Adrenal gland (tissue), 12 donors: ENCODE results near the gene PSKH1. TPM values are rescaled to one million over a fixed set of nuclear protein-coding genes. Genes with fewer than 3 reads are reported as not detected.

ENCODE experiments used
- DNase-seq, 7 donors: peaks; one replicate each; pipeline ENCODE4 v3.0.0-alpha.2; 2019 to 2020
- H3K27ac ChIP-seq, 5 donors: fragments of 200-600 bp; sonication (generic) in 4 of 5; 1 replicate in 3 of 5; 2 replicates in 2 of 5; pipeline versions ENCODE4 v1.5.1 to v1.8.0; 2016 to 2020; ENCODE audit warnings: mild to moderate bottlenecking in 1 of 5
- H3K27me3 ChIP-seq: fragments of 200-600 bp; 2 replicates; pipeline ENCODE4 v1.8.0; 2021
- H3K36me3 ChIP-seq, 2 donors: fragments of 200-600 bp; replicated peaks in 1 of 2; 1 replicate in 1 of 2; 2 replicates in 1 of 2; pipeline versions ENCODE4 v1.5.1 to v1.8.0; 2018 to 2022
- H3K4me1 ChIP-seq, 2 donors: fragments of 200-600 bp; replicated peaks in 1 of 2; 1 replicate in 1 of 2; 2 replicates in 1 of 2; pipeline versions ENCODE4 v1.5.1 to v1.8.0; 2018 to 2021
- H3K4me3 ChIP-seq, 4 donors: fragments of 200-600 bp; sonication (generic) in 3 of 4; one replicate each; pipeline ENCODE4 v1.5.1; 2016 to 2018
- H3K9me3 ChIP-seq, 3 donors: fragments of 200-600 bp; sonication (generic) in 1 of 3; replicated peaks in 1 of 3; 1 replicate in 2 of 3; 2 replicates in 1 of 3; pipeline versions ENCODE4 v1.5.1 to v1.8.0; 2016 to 2021
- CTCF ChIP-seq, 6 experiments: fragments of 450-650 bp in 4 of 6; fragments of 200-600 bp in 2 of 6; sonication (generic) in 1 of 6; IDR thresholded peaks; 1 replicate in 5 of 6; 2 replicates in 1 of 6; pipeline versions ENCODE4 v1.5.1 to v1.8.0; 2016 to 2021; ENCODE audit warnings: antibody characterized with exemption in 6 of 6, mild to moderate bottlenecking in 2 of 6, moderate library complexity in 1 of 6
- POLR2A ChIP-seq, 2 donors: fragments of 450-650 bp; IDR thresholded peaks; one replicate each; pipeline ENCODE4 v1.6.1; 2017; ENCODE audit warnings: antibody characterized with exemption in 2 of 2, mild to moderate bottlenecking in 2 of 2, moderate library complexity in 1 of 2
- WGBS, 4 donors: extraction: QIAGEN DNeasy Blood & Tissue Kit in 2 of 4; methylation state at CpG; one replicate each; pipeline versions ENCODE4 v1.1.5 to v1.1.7; 2013 to 2017; 5-methylcytosine and 5-hydroxymethylcytosine counted together
- intact Hi-C, 2 donors: fragments of 100-400 bp; cut with DNase I; formaldehyde crosslinking; loops; one replicate each; pipeline versions ENCODE4 v1.14.1 to v1.15.0; 2022 to 2023
- polyA plus RNA-seq, 3 donors: library from polyadenylated mRNA; stranded (reverse); fragments of 200-250 nt in 2 of 3; fragments of 350-450 nt in 1 of 3; fragmentation: Illumina TruSeq in 1 of 3; extraction: RNeasy Lipid Tissue Mini Kit (QIAGEN cat#74804) in 1 of 3; gene quantifications; one replicate each; pipeline ENCODE4 v1.2.3, GENCODE V29; 2013 to 2014
- total RNA-seq, 9 donors: library from RNA; depleted of rRNA in 4 of 9; stranded (reverse); fragments of >200 nt in 4 of 9; fragments of 120-200 nt in 1 of 9; fragmentation: NEBNext Ultra II Directional in 1 of 9; extraction: Animal tissue kit (Norgen Biotek cat#: 25700) in 1 of 9; gene quantifications; one replicate each; pipeline versions ENCODE4 v1.1.0 to v1.2.4, GENCODE V29; 2013 to 2023
- donor health status: healthy with polysubstance abuse.
- donor health status: Bipolar disorder and iron deficiency.
- donor health status: DM: yes; HTN: yes; CAD: no.
- donor health status: DM: no; HTN: no; CAD: no.
- donor health status: DM: no; HTN: no; CAD: no.
- donor health status: DM: yes; HTN: yes; CAD: no.

Gene PSKH1
- total and polyA plus RNA-seq, 12 donors: 9.5 to 43.7 (median 24.0) TPM

GRCh38 chr16:67885545-67885944 is 7.5 kb upstream of the PSKH1 start:
- DNase-seq: no peak
- no peaks in the 10 kb centered on the region for H3K9me3 ChIP-seq
- intact Hi-C loops: no loop called here
- no peak overlapping the region for H3K4me3 ChIP-seq
- 87 to 94% (median 92%) methylated on average over 10 to 12 of the region's 12 CpGs for WGBS, 4 donors
- peaks cover 11 to 32% of the 10 kb centered on the region in 2 donors for H3K4me1 ChIP-seq
- TF ChIP-seq POLR2A (IDR thresholded peaks at IDR 0.05): no peak
- TF ChIP-seq CTCF (IDR thresholded peaks at IDR 0.05): no peak
- H3K27me3 ChIP-seq: no peaks in the 10 kb centered on the region
- H3K27ac ChIP-seq: no peak overlapping the region
- peaks cover 0 to 42% of the 10 kb centered on the region in 2 donors for H3K36me3 ChIP-seq

- TF ChIP-seq CTCF (IDR thresholded peaks at IDR 0.05) (no peak), POLR2A (IDR thresholded peaks at IDR 0.05) (no peak)
- no peaks in the 10 kb centered on the region for H3K9me3 ChIP-seq
- intact Hi-C loops: no loop called here
- H3K27me3 ChIP-seq: no peaks in the 10 kb centered on the region
- peaks cover 0 to 38% of the 10 kb centered on the region in 2 donors for H3K36me3 ChIP-seq
- WGBS, 4 donors: 91 to 98% (median 95%) methylated on average over 11 to 19 of the region's 19 CpGs
- no peak overlapping the region for H3K27ac ChIP-seq
- H3K4me1 ChIP-seq: peaks cover 11 to 31% of the 10 kb centered on the region in 2 donors
- H3K4me3 ChIP-seq: no peak overlapping the region
- DNase-seq: no peak
These were observed 7.1 kb upstream of the PSKH1 start for GRCh38 chr16:67885976-67886375.

- peaks cover 0 to 34% of the 10 kb centered on the region in 2 donors for H3K36me3 ChIP-seq
- H3K27me3 ChIP-seq: no peaks in the 10 kb centered on the region
These were observed 6.7 kb upstream of the PSKH1 start for GRCh38 chr16:67886387-67886786.

GRCh38 chr16:67888331-67888730 is 4.7 kb upstream of the PSKH1 start:
- Histone ChIP-seq H3K4me1 (peaks cover 6 to 18% of the 10 kb centered on the region in 2 donors), H3K27ac (no peak overlapping the region), H3K27me3 (no peaks in the 10 kb centered on the region), H3K36me3 (peaks cover 0 to 14% of the 10 kb centered on the region in 2 donors), H3K9me3 (no peaks in the 10 kb centered on the region), H3K4me3 (no peak overlapping the region)
- intact Hi-C loops: no loop called here
- WGBS, 4 donors: 50 to 74% (median 65%) methylated on average over 1 to 3 of the region's 3 CpGs
- TF ChIP-seq POLR2A (IDR thresholded peaks at IDR 0.05) (no peak), CTCF (IDR thresholded peaks at IDR 0.05) (no peak)
- no peak for DNase-seq

More at GRCh38 chr16:67886387-67886786, 6.7 kb upstream of the PSKH1 start:
- intact Hi-C loops: no loop called here
- TF ChIP-seq CTCF (IDR thresholded peaks at IDR 0.05) (no peak), POLR2A (IDR thresholded peaks at IDR 0.05) (no peak)
- peaks cover 11 to 27% of the 10 kb centered on the region in 2 donors for H3K4me1 ChIP-seq
- no peak for DNase-seq
- no peaks in the 10 kb centered on the region for H3K9me3 ChIP-seq
- 82 to 96% (median 94%) methylated on average over 2 to 5 of the region's 5 CpGs for WGBS, 4 donors
- H3K27ac ChIP-seq: no peak overlapping the region
- H3K4me3 ChIP-seq: no peak overlapping the region
